WTC11 (cell line): ENCODE results near the gene CFAP300. TPM values are rescaled to one million over a fixed set of nuclear protein-coding genes. Genes with fewer than 3 reads are reported as not detected.

Experiments used
- ATAC-seq: fragments of 200-7000 bp; cut with Tn5 transposase; 2 replicates; pipeline ENCODE4 v1.10.0; 2021; ENCODE audit warnings: mild to moderate bottlenecking, moderate library complexity
- CTCF ChIA-PET: fragments of 300-600 bp; sonication (Branson Sonifier 250); formaldehyde crosslinking; loops from one replicate; lab custom pipeline; 2021; ENCODE audit warnings: antibody characterized with exemption; lab: Charles Lee
- POLR2A ChIA-PET: fragments of 350-600 bp; sonication (Branson Sonifier 250); formaldehyde crosslinking; loops from one replicate; lab custom pipeline; 2021; ENCODE audit warnings: antibody characterized with exemption; lab: Charles Lee
- DNase-seq: peaks from one replicate; pipeline ENCODE4 v3.0.0; 2021; ENCODE audit warnings: low spot score
- H3K27ac Mint-ChIP-seq: 2 replicates; pipeline ENCODE4 v1.8.0; 2021; ENCODE audit warnings: mixed read lengths
- H3K27me3 Mint-ChIP-seq: 2 replicates; pipeline ENCODE4 v1.8.0; 2021; ENCODE audit warnings: low read depth, mild to moderate bottlenecking, moderate library complexity, mixed read lengths
- H3K36me3 Mint-ChIP-seq: 2 replicates; pipeline ENCODE4 v1.8.0; 2021; ENCODE audit warnings: mixed read lengths
- H3K4me1 Mint-ChIP-seq: 2 replicates; pipeline ENCODE4 v1.8.0; 2022; ENCODE audit warnings: mixed read lengths
- H3K4me3 Mint-ChIP-seq: 2 replicates; pipeline ENCODE4 v1.8.0; 2021; ENCODE audit warnings: mild to moderate bottlenecking, moderate library complexity, mixed read lengths
- H3K9me3 Mint-ChIP-seq: 2 replicates; pipeline ENCODE4 v1.8.0; 2021; ENCODE audit warnings: mixed read lengths
- CBFB ChIP-seq: sonication (generic); formaldehyde crosslinking; IDR thresholded peaks from 2 replicates; pipeline ENCODE4 v1.8.1; 2022; ENCODE audit warnings: mild to moderate bottlenecking, low read depth, missing genetic modification reagents
- E2F5 ChIP-seq: sonication (generic); formaldehyde crosslinking; IDR thresholded peaks from 2 replicates; pipeline ENCODE4 v1.8.1; 2022; ENCODE audit warnings: mild to moderate bottlenecking, moderate library complexity, missing genetic modification reagents
- ESRRA ChIP-seq: sonication (generic); formaldehyde crosslinking; IDR thresholded peaks from 2 replicates; pipeline ENCODE4 v1.8.1; 2022; ENCODE audit warnings: mild to moderate bottlenecking, missing genetic modification reagents, borderline replicate concordance
- IRF2 ChIP-seq: sonication (generic); formaldehyde crosslinking; IDR thresholded peaks from 2 replicates; pipeline ENCODE4 v1.8.0; 2022; ENCODE audit warnings: low read depth, missing genetic modification reagents, borderline replicate concordance
- JUN ChIP-seq: sonication (generic); formaldehyde crosslinking; IDR thresholded peaks from 2 replicates; pipeline ENCODE4 v1.8.0; 2023; ENCODE audit warnings: mild to moderate bottlenecking, missing genetic modification reagents
- NFATC4 ChIP-seq: fragments of 250-450 bp; sonication (Bioruptor Pico); IDR thresholded peaks from 2 replicates; pipeline ENCODE4 v1.9.0; 2021; ENCODE audit warnings: mild to moderate bottlenecking
- NFE2L1 ChIP-seq: sonication (generic); formaldehyde crosslinking; IDR thresholded peaks from 2 replicates; pipeline ENCODE4 v1.8.1; 2023; ENCODE audit warnings: missing genetic modification reagents
- NR1H2 ChIP-seq: sonication (generic); formaldehyde crosslinking; IDR thresholded peaks from 2 replicates; pipeline ENCODE4 v1.9.0; 2021; ENCODE audit warnings: mild to moderate bottlenecking, moderate library complexity, missing genetic modification reagents
- OVOL2 ChIP-seq: fragments of 250-450 bp; sonication (Bioruptor Pico); IDR thresholded peaks from 2 replicates; pipeline ENCODE4 v1.9.0; 2021; ENCODE audit warnings: mild to moderate bottlenecking, borderline replicate concordance
- PRRX2 ChIP-seq: fragments of 250-450 bp; sonication (Bioruptor Pico); IDR thresholded peaks from 2 replicates; pipeline ENCODE4 v1.8.0; 2021; ENCODE audit warnings: mild to moderate bottlenecking
- RELA ChIP-seq: sonication (generic); formaldehyde crosslinking; IDR thresholded peaks from 2 replicates; pipeline ENCODE4 v1.8.1; 2022; ENCODE audit warnings: missing genetic modification reagents, mild to moderate bottlenecking, borderline replicate concordance
- SOX15 ChIP-seq: fragments of 250-450 bp; sonication (Bioruptor Pico); IDR thresholded peaks from 2 replicates; pipeline ENCODE4 v1.9.0; 2021; ENCODE audit warnings: mild to moderate bottlenecking
- TEAD4 ChIP-seq: sonication (generic); formaldehyde crosslinking; IDR thresholded peaks from 2 replicates; pipeline ENCODE4 v1.8.0; 2022; ENCODE audit warnings: mild to moderate bottlenecking, missing genetic modification reagents
- ZBTB21 ChIP-seq: sonication (generic); formaldehyde crosslinking; IDR thresholded peaks from 2 replicates; pipeline ENCODE4 v1.8.1; 2023; ENCODE audit warnings: mild to moderate bottlenecking, missing genetic modification reagents, borderline replicate concordance
- ZNF121 ChIP-seq: sonication (generic); formaldehyde crosslinking; IDR thresholded peaks from 2 replicates; pipeline ENCODE4 v1.8.0; 2023; ENCODE audit warnings: missing genetic modification reagents
- ZNF396 ChIP-seq: fragments of 250-450 bp; sonication (Bioruptor Pico); IDR thresholded peaks from 2 replicates; pipeline ENCODE4 v1.8.0; 2021; ENCODE audit warnings: mild to moderate bottlenecking, moderate library complexity, borderline replicate concordance
- total RNA-seq: library from RNA; stranded (reverse); gene quantifications from 3 replicates; pipeline ENCODE4 v1.2.3, GENCODE V29; 2021
- TF ChIP-seq, protein P1 (sequence below): sonication (generic); formaldehyde crosslinking; IDR thresholded peaks from 2 replicates; pipeline ENCODE4 v1.8.0; 2022; ENCODE audit warnings: mild to moderate bottlenecking, missing genetic modification reagents
- TF ChIP-seq, protein P2 (sequence below): sonication (generic); formaldehyde crosslinking; IDR thresholded peaks from 2 replicates; pipeline ENCODE4 v1.8.1; 2023; ENCODE audit warnings: mild to moderate bottlenecking, missing genetic modification reagents, moderate library complexity
- TF ChIP-seq, protein P3 (sequence below): sonication (generic); formaldehyde crosslinking; IDR thresholded peaks from 2 replicates; pipeline ENCODE4 v1.8.1; 2023; ENCODE audit warnings: mild to moderate bottlenecking, missing genetic modification reagents, borderline replicate concordance
- TF ChIP-seq, protein P4 (sequence below): sonication (generic); formaldehyde crosslinking; conservative IDR thresholded peaks from 2 replicates; pipeline ENCODE4 v1.8.1; 2023; ENCODE audit warnings: mild to moderate bottlenecking, low read depth, missing genetic modification reagents, moderate library complexity

CFAP300 gene
- total RNA-seq, 1 experiment from 2014 or later, result 1.1 TPM

DNA sequence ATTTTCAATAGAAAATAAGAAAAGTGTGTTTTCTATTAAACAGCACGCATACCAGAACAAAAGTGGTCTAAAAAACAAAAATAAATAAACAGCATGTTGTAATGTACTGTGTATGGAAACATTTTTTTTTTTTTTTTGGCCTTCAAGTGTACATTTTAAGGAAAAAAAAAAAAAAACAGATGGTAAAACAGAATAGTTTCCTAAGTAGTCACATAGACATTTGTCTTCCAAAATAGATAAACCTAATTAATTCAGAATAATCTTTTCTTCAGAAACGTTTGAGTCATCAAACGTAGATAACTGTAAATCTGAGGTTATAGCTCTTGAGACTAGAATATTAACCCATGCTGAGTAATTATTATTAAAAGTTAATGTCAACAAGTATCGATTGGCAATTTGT lies 396 bp upstream of the CFAP300 start:
- POLR2A ChIA-PET, result interaction anchor here (0.6 kb wide), 1 partner anchor 566 kb away, joined by 4 read pairs; no protein-coding TSS in a partner anchor
- CTCF ChIA-PET, result interaction anchor here (0.8 to 1.2 kb wide), 2 partner anchors 39 to 222 kb away, joined by 3 to 5 read pairs; no protein-coding TSS in a partner anchor

DNA sequence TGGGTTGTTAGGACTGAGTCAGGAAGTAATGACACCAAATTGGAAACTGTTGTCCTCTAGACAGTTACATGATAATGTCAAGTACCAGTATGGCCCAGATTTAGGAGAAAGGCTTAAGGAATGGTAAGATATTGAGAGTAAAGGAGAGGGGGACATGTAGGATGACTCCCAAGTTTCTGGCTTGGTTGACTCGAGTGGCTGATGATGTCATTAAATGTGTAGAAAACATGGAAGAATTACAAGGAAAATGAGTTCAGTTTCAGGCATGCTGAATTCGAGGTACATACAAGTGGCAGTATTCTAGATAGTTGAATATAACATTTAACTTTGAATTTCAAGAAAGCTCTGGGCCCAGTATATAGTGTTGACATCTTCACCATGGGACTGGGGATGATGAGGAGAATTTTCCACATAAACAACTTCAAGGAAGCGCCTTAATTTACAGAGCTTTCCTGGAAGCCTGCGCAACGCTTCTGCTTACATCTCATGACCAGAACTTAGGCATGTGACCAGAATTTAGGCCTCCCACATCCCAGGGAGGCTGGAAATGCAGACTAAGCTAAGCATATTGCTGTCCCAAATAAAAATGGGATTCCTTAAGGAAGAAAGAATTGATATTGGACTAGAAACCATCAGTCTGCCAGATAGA lies 3.8 kb downstream of the CFAP300 start:
- POLR2A ChIA-PET, result no interaction called here

More for the DNA sequence above, 396 bp upstream of the CFAP300 start:
- Mint-ChIP-seq H3K27me3 (peaks cover 16% of the 10 kb centered on the region), H3K4me3 (peak overlapping the region; percentile 75), H3K9me3 (no peaks in the 10 kb centered on the region), H3K36me3 (no peaks in the 10 kb centered on the region), H3K27ac (no peak overlapping the region), H3K4me1 (peaks cover 14% of the 10 kb centered on the region)
- no peak for ATAC-seq
- DNase-seq, result no peak
- TF ChIP-seq, protein P1, sequence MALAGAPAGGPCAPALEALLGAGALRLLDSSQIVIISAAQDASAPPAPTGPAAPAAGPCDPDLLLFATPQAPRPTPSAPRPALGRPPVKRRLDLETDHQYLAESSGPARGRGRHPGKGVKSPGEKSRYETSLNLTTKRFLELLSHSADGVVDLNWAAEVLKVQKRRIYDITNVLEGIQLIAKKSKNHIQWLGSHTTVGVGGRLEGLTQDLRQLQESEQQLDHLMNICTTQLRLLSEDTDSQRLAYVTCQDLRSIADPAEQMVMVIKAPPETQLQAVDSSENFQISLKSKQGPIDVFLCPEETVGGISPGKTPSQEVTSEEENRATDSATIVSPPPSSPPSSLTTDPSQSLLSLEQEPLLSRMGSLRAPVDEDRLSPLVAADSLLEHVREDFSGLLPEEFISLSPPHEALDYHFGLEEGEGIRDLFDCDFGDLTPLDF, result no peak
- TF ChIP-seq OVOL2, result no peak
- no peak for TF ChIP-seq SOX15 (CRISPR knock-in tag)
- no peak for TF ChIP-seq ESRRA
- TF ChIP-seq ZNF396 (CRISPR knock-in tag), result no peak

DNA sequence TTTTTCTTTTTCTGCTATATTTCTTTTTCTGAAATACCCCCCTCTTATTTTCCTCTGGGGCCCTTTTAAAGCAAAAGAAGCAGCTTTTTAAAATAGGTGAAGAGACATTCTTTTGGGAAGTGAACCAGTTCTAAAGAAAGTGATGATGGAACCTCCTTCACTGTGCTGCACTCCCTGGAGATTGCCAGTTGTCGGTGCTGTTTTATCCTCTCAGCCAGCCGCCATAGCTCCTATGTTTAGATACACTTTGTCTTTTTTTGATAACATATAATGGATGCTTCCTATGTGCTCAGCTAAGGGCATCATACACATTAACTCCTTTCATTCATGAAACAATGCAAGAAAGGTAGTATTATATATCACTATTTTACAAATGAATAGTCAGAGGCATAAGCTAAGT lies 14.0 kb downstream of the CFAP300 start:
- Mint-ChIP-seq H3K27ac (no peak overlapping the region), H3K4me3 (no peak overlapping the region), H3K4me1 (no peaks in the 10 kb centered on the region), H3K36me3 (no peaks in the 10 kb centered on the region), H3K27me3 (no peaks in the 10 kb centered on the region), H3K9me3 (0 out of 2 replicates have a peak, but pooled peaks cover 4% of the 10 kb centered on the region)
- ChIA-PET CTCF (interaction anchor here (0.7 to 1.4 kb wide), 7 partner anchors 41 to 249 kb away, joined by 3 to 8 read pairs (median 3); no protein-coding TSS in a partner anchor), POLR2A (no interaction called here)
- no peak for DNase-seq
- TF ChIP-seq NFATC4 (CRISPR knock-in tag) (no peak), IRF2 (no peak), ZBTB21 (CRISPR knock-in tag) (no peak)
- ATAC-seq, result peak; percentile 78

More for the DNA sequence above, 3.8 kb downstream of the CFAP300 start:
- no peaks in the 10 kb centered on the region for H3K36me3 Mint-ChIP-seq
- H3K27me3 Mint-ChIP-seq, result peaks cover 16% of the 10 kb centered on the region
- peaks cover 14% of the 10 kb centered on the region for H3K4me1 Mint-ChIP-seq
- no peak overlapping the region for H3K4me3 Mint-ChIP-seq
- ATAC-seq (no peak), DNase-seq (no peak)
- H3K27ac Mint-ChIP-seq, result no peak overlapping the region
- TF ChIP-seq NFATC4 (CRISPR knock-in tag), result no peak
- no peak for TF ChIP-seq OVOL2
- TF ChIP-seq, protein P2, sequence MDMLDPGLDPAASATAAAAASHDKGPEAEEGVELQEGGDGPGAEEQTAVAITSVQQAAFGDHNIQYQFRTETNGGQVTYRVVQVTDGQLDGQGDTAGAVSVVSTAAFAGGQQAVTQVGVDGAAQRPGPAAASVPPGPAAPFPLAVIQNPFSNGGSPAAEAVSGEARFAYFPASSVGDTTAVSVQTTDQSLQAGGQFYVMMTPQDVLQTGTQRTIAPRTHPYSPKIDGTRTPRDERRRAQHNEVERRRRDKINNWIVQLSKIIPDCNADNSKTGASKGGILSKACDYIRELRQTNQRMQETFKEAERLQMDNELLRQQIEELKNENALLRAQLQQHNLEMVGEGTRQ (CRISPR knock-in tag), result no peak
- no peak for TF ChIP-seq TEAD4 (CRISPR knock-in tag)
- H3K9me3 Mint-ChIP-seq, result no peaks in the 10 kb centered on the region
- CTCF ChIA-PET, result no interaction called here

DNA sequence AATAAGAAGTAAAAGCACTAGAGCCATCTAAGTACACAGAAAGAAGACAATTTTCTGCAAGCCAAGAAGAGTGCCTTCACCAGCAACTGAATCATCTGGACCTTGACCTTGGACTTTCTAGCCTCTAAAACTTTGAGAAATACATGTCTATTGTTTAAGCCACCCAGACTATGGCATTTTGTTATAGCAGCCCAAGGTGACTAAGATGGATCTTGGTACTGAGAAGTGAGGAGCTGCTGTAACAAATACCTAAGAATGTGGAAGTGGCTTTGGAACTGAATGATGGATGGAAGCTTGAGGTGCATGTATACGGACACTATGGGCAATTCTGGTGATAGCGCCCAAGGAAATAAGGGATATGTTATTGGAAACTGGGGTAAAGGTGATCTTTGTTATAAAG lies 14.9 kb downstream of the CFAP300 start:
- DNase-seq (no peak), ATAC-seq (no peak)
- no peaks in the 10 kb centered on the region for H3K36me3 Mint-ChIP-seq
- H3K27ac Mint-ChIP-seq, result no peak overlapping the region
- CTCF ChIA-PET, result interaction anchor here (1.4 kb wide), 2 partner anchors 52 to 55 kb away, joined by 5 to 6 read pairs; no protein-coding TSS in a partner anchor
- no peaks in the 10 kb centered on the region for H3K4me1 Mint-ChIP-seq
- no peak overlapping the region for H3K4me3 Mint-ChIP-seq
- H3K9me3 Mint-ChIP-seq, result 0 out of 2 replicates have a peak, but pooled peaks cover 4% of the 10 kb centered on the region
- POLR2A ChIA-PET, result no interaction called here
- no peaks in the 10 kb centered on the region for H3K27me3 Mint-ChIP-seq
- TF ChIP-seq ZNF121 (CRISPR knock-in tag) (no peak), CBFB (CRISPR knock-in tag) (no peak), NFE2L1 (CRISPR knock-in tag) (no peak), NR1H2 (CRISPR knock-in tag) (no peak), E2F5 (CRISPR knock-in tag) (no peak), PRRX2 (CRISPR knock-in tag) (no peak), RELA (CRISPR knock-in tag) (no peak), JUN (no peak)
- TF ChIP-seq, protein P3, sequence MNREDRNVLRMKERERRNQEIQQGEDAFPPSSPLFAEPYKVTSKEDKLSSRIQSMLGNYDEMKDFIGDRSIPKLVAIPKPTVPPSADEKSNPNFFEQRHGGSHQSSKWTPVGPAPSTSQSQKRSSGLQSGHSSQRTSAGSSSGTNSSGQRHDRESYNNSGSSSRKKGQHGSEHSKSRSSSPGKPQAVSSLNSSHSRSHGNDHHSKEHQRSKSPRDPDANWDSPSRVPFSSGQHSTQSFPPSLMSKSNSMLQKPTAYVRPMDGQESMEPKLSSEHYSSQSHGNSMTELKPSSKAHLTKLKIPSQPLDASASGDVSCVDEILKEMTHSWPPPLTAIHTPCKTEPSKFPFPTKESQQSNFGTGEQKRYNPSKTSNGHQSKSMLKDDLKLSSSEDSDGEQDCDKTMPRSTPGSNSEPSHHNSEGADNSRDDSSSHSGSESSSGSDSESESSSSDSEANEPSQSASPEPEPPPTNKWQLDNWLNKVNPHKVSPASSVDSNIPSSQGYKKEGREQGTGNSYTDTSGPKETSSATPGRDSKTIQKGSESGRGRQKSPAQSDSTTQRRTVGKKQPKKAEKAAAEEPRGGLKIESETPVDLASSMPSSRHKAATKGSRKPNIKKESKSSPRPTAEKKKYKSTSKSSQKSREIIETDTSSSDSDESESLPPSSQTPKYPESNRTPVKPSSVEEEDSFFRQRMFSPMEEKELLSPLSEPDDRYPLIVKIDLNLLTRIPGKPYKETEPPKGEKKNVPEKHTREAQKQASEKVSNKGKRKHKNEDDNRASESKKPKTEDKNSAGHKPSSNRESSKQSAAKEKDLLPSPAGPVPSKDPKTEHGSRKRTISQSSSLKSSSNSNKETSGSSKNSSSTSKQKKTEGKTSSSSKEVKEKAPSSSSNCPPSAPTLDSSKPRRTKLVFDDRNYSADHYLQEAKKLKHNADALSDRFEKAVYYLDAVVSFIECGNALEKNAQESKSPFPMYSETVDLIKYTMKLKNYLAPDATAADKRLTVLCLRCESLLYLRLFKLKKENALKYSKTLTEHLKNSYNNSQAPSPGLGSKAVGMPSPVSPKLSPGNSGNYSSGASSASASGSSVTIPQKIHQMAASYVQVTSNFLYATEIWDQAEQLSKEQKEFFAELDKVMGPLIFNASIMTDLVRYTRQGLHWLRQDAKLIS (CRISPR knock-in tag), result no peak
- TF ChIP-seq, protein P4, sequence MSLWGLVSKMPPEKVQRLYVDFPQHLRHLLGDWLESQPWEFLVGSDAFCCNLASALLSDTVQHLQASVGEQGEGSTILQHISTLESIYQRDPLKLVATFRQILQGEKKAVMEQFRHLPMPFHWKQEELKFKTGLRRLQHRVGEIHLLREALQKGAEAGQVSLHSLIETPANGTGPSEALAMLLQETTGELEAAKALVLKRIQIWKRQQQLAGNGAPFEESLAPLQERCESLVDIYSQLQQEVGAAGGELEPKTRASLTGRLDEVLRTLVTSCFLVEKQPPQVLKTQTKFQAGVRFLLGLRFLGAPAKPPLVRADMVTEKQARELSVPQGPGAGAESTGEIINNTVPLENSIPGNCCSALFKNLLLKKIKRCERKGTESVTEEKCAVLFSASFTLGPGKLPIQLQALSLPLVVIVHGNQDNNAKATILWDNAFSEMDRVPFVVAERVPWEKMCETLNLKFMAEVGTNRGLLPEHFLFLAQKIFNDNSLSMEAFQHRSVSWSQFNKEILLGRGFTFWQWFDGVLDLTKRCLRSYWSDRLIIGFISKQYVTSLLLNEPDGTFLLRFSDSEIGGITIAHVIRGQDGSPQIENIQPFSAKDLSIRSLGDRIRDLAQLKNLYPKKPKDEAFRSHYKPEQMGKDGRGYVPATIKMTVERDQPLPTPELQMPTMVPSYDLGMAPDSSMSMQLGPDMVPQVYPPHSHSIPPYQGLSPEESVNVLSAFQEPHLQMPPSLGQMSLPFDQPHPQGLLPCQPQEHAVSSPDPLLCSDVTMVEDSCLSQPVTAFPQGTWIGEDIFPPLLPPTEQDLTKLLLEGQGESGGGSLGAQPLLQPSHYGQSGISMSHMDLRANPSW (CRISPR knock-in tag), result no peak
